BLaER1 treated with 17β-estradiol and CSF1 and Interleukin-3, amounts not matched to agents 10 nM and 100 nM (cell line): ENCODE results near the gene C2orf69.

Source experiments
- H3K27ac ChIP-seq, 11 experiments: shearing (Covaris generic); formaldehyde crosslinking; 2 replicates each; pipeline ENCODE4 v1.8.1; 2022
- H3K27me3 ChIP-seq, 11 experiments: shearing (Covaris generic); formaldehyde crosslinking; 2 replicates each; pipeline ENCODE4 v1.8.1; 2022
- H3K36me3 ChIP-seq, 11 experiments: shearing (Covaris generic); formaldehyde crosslinking; 2 replicates each; pipeline ENCODE4 v1.8.1; 2022
- H3K4me1 ChIP-seq, 10 experiments: shearing (Covaris generic); formaldehyde crosslinking; 2 replicates each; pipeline ENCODE4 v1.8.1; 2022
- H3K4me2 ChIP-seq, 11 experiments: shearing (Covaris generic); formaldehyde crosslinking; 2 replicates each; pipeline ENCODE4 v1.8.1; 2022
- H3K4me3 ChIP-seq, 10 experiments: shearing (Covaris generic); formaldehyde crosslinking; 2 replicates each; pipeline ENCODE4 v1.8.1; 2022
- H3K9ac ChIP-seq, 11 experiments: shearing (Covaris generic); formaldehyde crosslinking; 2 replicates each; pipeline ENCODE4 v1.8.1; 2022
- H3K9me3 ChIP-seq, 11 experiments: shearing (Covaris generic); formaldehyde crosslinking; replicated peaks in 1 of 11; 2 replicates each; pipeline ENCODE4 v1.8.1; 2022
- H4K20me1 ChIP-seq, 11 experiments: shearing (Covaris generic); formaldehyde crosslinking; 2 replicates each; pipeline ENCODE4 v1.8.1; 2022
- Cebpa-rat ChIP-seq, 11 experiments: shearing (Covaris generic); IDR thresholded peaks; 2 replicates each; pipeline ENCODE4 v1.8.1; 2022

C2orf69 gene

DNA sequence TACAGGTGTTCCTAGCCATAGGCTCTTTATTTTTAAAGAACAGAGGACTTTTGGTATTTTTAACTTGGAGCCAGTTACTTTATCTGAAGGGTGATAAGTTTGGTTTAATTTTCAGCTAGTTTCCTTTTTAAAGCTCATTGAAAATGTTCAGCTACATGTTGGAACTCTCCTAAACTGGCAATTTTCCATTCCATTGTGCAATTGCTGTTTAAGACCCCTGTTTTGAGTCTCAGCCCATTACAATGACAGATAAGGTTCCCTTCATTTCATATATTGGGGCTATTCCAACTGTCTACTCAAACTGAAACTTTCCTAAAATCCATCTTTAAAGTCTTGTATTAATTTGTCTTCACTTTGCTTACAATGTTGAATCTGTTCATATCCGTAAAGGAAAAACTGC lies 55.9 kb downstream of the C2orf69 start:
- Histone ChIP-seq H3K4me3 (no peak overlapping the region), H3K27ac (no peak overlapping the region), H3K27me3 (no peaks in the 10 kb centered on the region), H3K9me3 (no peaks in the 10 kb centered on the region), H3K4me1 (no peaks in the 10 kb centered on the region), H3K36me3 (peaks cover 50 to 86% (median 66%) of the 10 kb centered on the region in 11 experiments), H3K4me2 (no peak overlapping the region), H3K9ac (no peak overlapping the region), H4K20me1 (0 out of 22 replicates have a peak, but pooled peaks cover 0 to 7% (median 0%) of the 10 kb centered on the region in 11 experiments)
- TF ChIP-seq Cebpa-rat (IDR thresholded peaks at IDR 0.05) = no peak

GRCh38 chr2:199968126-199968525 lies 57.0 kb downstream of the C2orf69 start:
- Histone ChIP-seq H3K4me1 (no peaks in the 10 kb centered on the region), H3K27me3 (no peaks in the 10 kb centered on the region), H3K36me3 (peaks cover 47 to 86% (median 57%) of the 10 kb centered on the region in 11 experiments), H3K27ac (no peak overlapping the region), H3K9me3 (no peaks in the 10 kb centered on the region), H3K4me3 (no peak overlapping the region), H4K20me1 (no peaks in the 10 kb centered on the region), H3K9ac (no peak overlapping the region), H3K4me2 (no peak overlapping the region)
- no peak for TF ChIP-seq Cebpa-rat (IDR thresholded peaks at IDR 0.05)

- no peak overlapping the region for H3K4me2 ChIP-seq
- no peaks in the 10 kb centered on the region for H4K20me1 ChIP-seq
- H3K27me3 ChIP-seq = no peaks in the 10 kb centered on the region
- no peak overlapping the region for H3K4me3 ChIP-seq
- H3K9ac ChIP-seq = no peak overlapping the region
- no peak for TF ChIP-seq Cebpa-rat (IDR thresholded peaks at IDR 0.05)
- H3K9me3 ChIP-seq = 0 out of 22 replicates have a peak, but pooled peaks cover 0 to 5% (median 0%) of the 10 kb centered on the region in 11 experiments
- no peak overlapping the region for H3K27ac ChIP-seq
- H3K4me1 ChIP-seq = no peaks in the 10 kb centered on the region
- peaks cover 15 to 47% (median 20%) of the 10 kb centered on the region in 11 experiments; a peak in 15 of 22 replicates for H3K36me3 ChIP-seq
These were observed 61.1 kb downstream of the C2orf69 start for GRCh38 chr2:199972088-199972626.

GRCh38 chr2:199973703-199974102 lies 62.6 kb downstream of the C2orf69 start:
- TF ChIP-seq Cebpa-rat (IDR thresholded peaks at IDR 0.05) = no peak
- peaks cover 0 to 14% (median 5%) of the 10 kb centered on the region in 10 experiments; a peak in 11 of 20 replicates for H3K4me1 ChIP-seq
- no peaks in the 10 kb centered on the region for H4K20me1 ChIP-seq

GRCh38 chr2:199975273-199975895 lies 64.3 kb downstream of the C2orf69 start:
- Histone ChIP-seq H4K20me1 (no peaks in the 10 kb centered on the region), H3K27ac (no peak overlapping the region), H3K4me2 (no peak overlapping the region), H3K36me3 (peaks cover 0 to 16% (median 6%) of the 10 kb centered on the region in 11 experiments; a peak in 7 of 22 replicates), H3K9me3 (0 out of 22 replicates have a peak, but pooled peaks cover 0 to 5% (median 0%) of the 10 kb centered on the region in 11 experiments), H3K9ac (no peak overlapping the region), H3K27me3 (no peaks in the 10 kb centered on the region), H3K4me3 (no peak overlapping the region), H3K4me1 (peaks cover 0 to 15% (median 6%) of the 10 kb centered on the region in 10 experiments; a peak in 11 of 20 replicates)
- no peak for TF ChIP-seq Cebpa-rat (IDR thresholded peaks at IDR 0.05)

More at GRCh38 chr2:199973703-199974102, 62.6 kb downstream of the C2orf69 start:
- H3K9me3 ChIP-seq = 0 out of 22 replicates have a peak, but pooled peaks cover 0 to 5% (median 0%) of the 10 kb centered on the region in 11 experiments
- H3K4me2 ChIP-seq = no peak overlapping the region
- H3K27ac ChIP-seq = no peak overlapping the region
- H3K4me3 ChIP-seq = no peak overlapping the region
- no peaks in the 10 kb centered on the region for H3K27me3 ChIP-seq
- 0 out of 22 replicates have a peak overlapping the region, but pooled peaks of 1 of the 11 experiments have one; percentile 3 for H3K9ac ChIP-seq
- H3K36me3 ChIP-seq = peaks cover 3 to 31% (median 12%) of the 10 kb centered on the region in 11 experiments; a peak in 11 of 22 replicates
